ENCODE results near the gene LMF1.

LMF1 gene

DNA sequence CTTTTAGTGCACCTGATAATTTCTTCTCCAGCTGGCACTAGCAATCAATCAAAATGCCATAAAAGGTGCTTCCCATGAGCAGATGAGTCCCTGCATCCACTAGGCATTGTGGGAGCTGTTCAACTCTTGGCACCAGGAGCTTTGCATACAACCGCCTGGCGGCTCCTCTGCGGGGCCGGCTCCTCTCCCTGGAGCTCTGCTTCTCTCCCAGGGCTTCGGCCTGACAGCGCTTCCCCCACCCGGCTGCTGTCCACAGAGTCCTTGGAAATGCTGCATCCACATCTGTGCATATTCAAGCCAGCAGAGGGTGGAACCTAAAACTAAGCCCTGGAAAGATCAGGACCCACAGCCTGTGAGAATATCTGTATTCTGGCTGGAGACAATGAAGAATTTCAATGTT is 62.9 kb downstream of the LMF1 start:
- no peak for TF ChIP-seq CTCF (IDR thresholded peaks at IDR 0.05; ENCODE audit: borderline replicate concordance, insufficient read depth, low read depth, low read length)
- H3K4me3 ChIP-seq (ENCODE audit: low read depth, low read length), result no peak overlapping the region

GRCh38 chr16:907361-907760 is 63.4 kb downstream of the LMF1 start:
- no peak for TF ChIP-seq CTCF (IDR thresholded peaks at IDR 0.05; ENCODE audit: borderline replicate concordance, insufficient read depth, low read depth, low read length)
- no peak overlapping the region for H3K4me3 ChIP-seq (ENCODE audit: low read depth, low read length)

- no peak for TF ChIP-seq CTCF (IDR thresholded peaks at IDR 0.05; ENCODE audit: borderline replicate concordance, insufficient read depth, low read depth, low read length)
- H3K4me3 ChIP-seq (ENCODE audit: low read depth, low read length), result no peak overlapping the region
Observed at GRCh38 chr16:906296-906695, 64.5 kb downstream of the LMF1 start.

DNA sequence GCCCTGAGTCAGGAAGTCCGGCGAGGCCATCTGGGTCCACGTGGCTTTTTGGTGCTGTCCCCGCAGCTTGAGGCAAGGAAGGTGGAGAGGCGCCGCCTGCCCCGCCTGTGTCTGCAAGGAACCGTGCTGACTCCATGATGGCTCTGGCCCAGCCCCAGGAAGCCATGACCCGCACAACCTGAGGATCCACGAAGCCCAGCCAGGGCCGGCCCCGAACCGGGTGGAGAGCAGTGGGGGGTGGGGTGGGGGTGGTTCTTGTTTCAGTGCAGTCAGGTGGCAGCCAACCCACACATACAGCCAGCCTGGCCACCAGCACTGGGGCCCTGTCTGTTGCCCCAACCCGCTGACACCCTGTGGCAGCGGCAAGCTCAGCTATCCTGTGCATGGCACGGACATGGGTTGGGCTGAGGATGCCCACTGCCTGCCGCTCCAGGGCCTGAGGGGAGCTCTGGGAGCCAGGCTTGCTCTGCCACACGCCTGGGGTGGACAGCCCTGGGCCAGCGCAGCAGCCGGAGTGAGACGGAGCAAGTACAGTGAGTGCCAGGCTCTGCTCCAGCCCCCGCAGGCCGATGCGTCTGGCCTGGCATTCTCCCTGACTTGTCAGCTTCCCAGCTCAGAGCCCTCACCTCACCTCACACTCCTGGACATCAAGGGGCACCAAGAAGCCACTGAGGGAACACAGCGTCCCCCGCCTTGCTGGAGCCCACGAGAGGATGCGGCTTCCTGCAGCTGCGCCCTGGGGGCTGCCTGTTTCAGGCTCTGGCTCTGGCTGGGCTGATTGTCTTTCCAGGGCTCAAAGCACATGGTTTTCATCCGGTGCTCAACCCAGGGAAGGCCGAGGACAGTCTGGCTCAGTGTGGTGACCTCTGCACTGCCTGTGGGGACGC is 68.8 kb downstream of the LMF1 start:
- no peak for TF ChIP-seq CTCF (IDR thresholded peaks at IDR 0.05; ENCODE audit: borderline replicate concordance, insufficient read depth, low read depth, low read length)
- H3K4me3 ChIP-seq (ENCODE audit: low read depth, low read length), result no peak overlapping the region

GRCh38 chr16:901149-901548 is 69.6 kb downstream of the LMF1 start:
- H3K4me3 ChIP-seq (ENCODE audit: low read depth, low read length), result no peak overlapping the region
- TF ChIP-seq CTCF (IDR thresholded peaks at IDR 0.05; ENCODE audit: borderline replicate concordance, insufficient read depth, low read depth, low read length), result no peak

DNA sequence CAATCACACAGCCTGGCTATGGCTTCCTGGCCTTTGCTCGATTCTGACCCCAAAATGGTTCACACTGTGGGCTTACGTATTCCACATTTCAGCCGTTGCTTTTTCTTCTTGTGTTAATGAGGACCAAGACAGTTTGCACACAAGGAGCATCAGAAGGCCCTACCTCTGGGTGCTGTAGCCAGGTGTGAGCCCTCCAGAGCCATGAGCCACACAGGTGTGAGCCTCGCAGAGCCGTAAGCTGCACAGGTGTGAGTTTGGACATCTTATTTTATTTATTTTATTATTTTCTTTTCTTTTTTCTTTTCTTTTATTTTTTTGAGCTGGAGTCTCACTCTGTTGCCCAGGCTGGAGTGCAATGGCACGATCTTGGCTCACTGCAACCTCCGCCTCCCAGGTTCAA is 70.6 kb downstream of the LMF1 start:
- no peak overlapping the region for H3K4me3 ChIP-seq (ENCODE audit: low read depth, low read length)
- TF ChIP-seq CTCF (IDR thresholded peaks at IDR 0.05; ENCODE audit: borderline replicate concordance, insufficient read depth, low read depth, low read length), result no peak

GRCh38 chr16:899683-900060 is 71.1 kb downstream of the LMF1 start:
- no peak overlapping the region for H3K4me3 ChIP-seq (ENCODE audit: low read depth, low read length)
- TF ChIP-seq CTCF (IDR thresholded peaks at IDR 0.05; ENCODE audit: borderline replicate concordance, insufficient read depth, low read depth, low read length), result no peak

All from GM12875 (cell line).